DMS 273 treated with DMSO at 0.1 percent for 48 hours (cell line): Measurements from ENCODE around the gene PIP4K2A.
A peak's percentile ranks its signal among the peaks of the same experiment; 100 is the strongest.
"Not testable (repeated sequence)": the region's sequence is repeated elsewhere in the genome, so short reads cannot be mapped to it uniquely, and the experiment has no call there.

Source experiments
- DNase-seq: peaks from one replicate; lab custom pipeline; 2025; lab: John Stamatoyannopoulos, UW

Gene PIP4K2A

GRCh38 chr10:22719406-22720042 is 5.1 kb upstream of the PIP4K2A start:
- DNase-seq = no peak

- DNase-seq = not testable (repeated sequence)
Measured at GRCh38 chr10:22718659-22719058, 4.3 kb upstream of the PIP4K2A start.

GRCh38 chr10:22717728-22718127 is 3.4 kb upstream of the PIP4K2A start:
- DNase-seq = no peak

GRCh38 chr10:22716943-22717342 is 2.6 kb upstream of the PIP4K2A start:
- no peak for DNase-seq

- DNase-seq = no peak
Measured at GRCh38 chr10:22715290-22715625, 880 bp upstream of the PIP4K2A start.

GRCh38 chr10:22713853-22714478 is 412 bp downstream of the PIP4K2A start:
- DNase-seq = no peak

- peak; percentile 35 for DNase-seq
Measured at GRCh38 chr10:22712956-22713852, 1.2 kb downstream of the PIP4K2A start.

GRCh38 chr10:22712211-22712955 is 2.0 kb downstream of the PIP4K2A start:
- DNase-seq = no peak

- DNase-seq = no peak
Measured at GRCh38 chr10:22711373-22711772, 3.0 kb downstream of the PIP4K2A start.

- no peak for DNase-seq
Measured at GRCh38 chr10:22710139-22710745, 4.1 kb downstream of the PIP4K2A start.

GRCh38 chr10:22708772-22709171 is 5.6 kb downstream of the PIP4K2A start:
- no peak for DNase-seq

- no peak for DNase-seq
Measured at GRCh38 chr10:22705527-22705926, 8.9 kb downstream of the PIP4K2A start.

- DNase-seq = no peak
Measured at GRCh38 chr10:22704942-22705341, 9.4 kb downstream of the PIP4K2A start.

- no peak for DNase-seq
Measured at GRCh38 chr10:22704471-22704911, 9.9 kb downstream of the PIP4K2A start.

- DNase-seq = no peak
Measured at GRCh38 chr10:22702348-22702747, 12.0 kb downstream of the PIP4K2A start.

- DNase-seq = no peak
Measured at GRCh38 chr10:22701132-22701826, 13.1 kb downstream of the PIP4K2A start.

- no peak for DNase-seq
Measured at GRCh38 chr10:22700489-22700888, 13.9 kb downstream of the PIP4K2A start.

GRCh38 chr10:22699976-22700375 is 14.4 kb downstream of the PIP4K2A start:
- no peak for DNase-seq

GRCh38 chr10:22698941-22699440 is 15.4 kb downstream of the PIP4K2A start:
- DNase-seq = no peak

GRCh38 chr10:22697800-22698199 is 16.6 kb downstream of the PIP4K2A start:
- DNase-seq = no peak

GRCh38 chr10:22697101-22697500 is 17.3 kb downstream of the PIP4K2A start:
- no peak for DNase-seq
